ENCODE data around the gene PTPRT. TPM values are rescaled to one million over a fixed set of nuclear protein-coding genes. Genes with fewer than 3 reads are reported as not detected.

The PTPRT gene
- total RNA-seq, 1 experiment from 2014 or later, result not detected

GRCh38 chr20:43092386-43093088 is 97.2 kb downstream of the PTPRT start:
- no peaks in the 10 kb centered on the region for H3K9me3 ChIP-seq (ENCODE audit: control insufficient read depth, insufficient read depth, low read depth, low read length)
- CTCF ChIA-PET, result no interaction called here
- BruUV-seq (replicated peaks), result no TSS peak

GRCh38 chr20:43068482-43068881 is 121.2 kb downstream of the PTPRT start:
- H3K36me3 ChIP-seq (ENCODE audit: control insufficient read depth, insufficient read depth, low read length), result no peaks in the 10 kb centered on the region
- no peak for DNase-seq (ENCODE audit: low read depth, low spot score)
- ChIA-PET POLR2A (no interaction called here), CTCF (no interaction called here)
- no peaks in the 10 kb centered on the region for H3K4me1 ChIP-seq (ENCODE audit: control insufficient read depth, insufficient read depth, low read length)
- no TSS peak for BruUV-seq (replicated peaks)
- intact Hi-C loops (cut with micrococcal nuclease; ENCODE audit: unreplicated experiment), result no loop called here
- no peak overlapping the region for H3K4me3 ChIP-seq (ENCODE audit: low read depth in 2 of 2, low read length in 2 of 2)
- in situ Hi-C loops (cut with HindIII; ENCODE audit: low pct_unique_long_range_greater_than_20kb, low sequenced_read_pairs), result no loop called here
- no peaks in the 10 kb centered on the region; the same call in 1 of the 2 replicates for H3K27me3 ChIP-seq (ENCODE audit: control insufficient read depth, insufficient read depth, low read length)
- H3K27ac ChIP-seq (ENCODE audit: low read length), result no peak overlapping the region
- no peaks in the 10 kb centered on the region for H3K9me3 ChIP-seq (ENCODE audit: control insufficient read depth, insufficient read depth, low read depth, low read length)
- no peak for TF ChIP-seq REST (IDR thresholded peaks at IDR 0.05; ENCODE audit: insufficient read depth in 1 of 2, low read depth in 2 of 2, low read length in 1 of 2)
- ATAC-seq, result no peak

More at GRCh38 chr20:43092386-43093088, 97.2 kb downstream of the PTPRT start:
- Histone ChIP-seq H3K36me3 (ENCODE audit: control insufficient read depth, insufficient read depth, low read length) (no peaks in the 10 kb centered on the region), H3K4me3 (ENCODE audit: low read depth in 2 of 2, low read length in 2 of 2) (no peak overlapping the region), H3K4me1 (ENCODE audit: control insufficient read depth, insufficient read depth, low read length) (no peaks in the 10 kb centered on the region), H3K27ac (ENCODE audit: low read length) (no peak overlapping the region), H3K27me3 (ENCODE audit: control insufficient read depth, insufficient read depth, low read length) (no peaks in the 10 kb centered on the region; the same call in 1 of the 2 replicates)
- TF ChIP-seq POLR2AphosphoS5 (IDR thresholded peaks at IDR 0.05; ENCODE audit: low read depth, low read length), result no peak
- no peak for TF ChIP-seq CTCF (IDR thresholded peaks at IDR 0.05)
- no peak for TF ChIP-seq TCF7L2 (IDR thresholded peaks at IDR 0.05; ENCODE audit: low read depth, low read length)
- TF ChIP-seq SIN3A (IDR thresholded peaks at IDR 0.05; ENCODE audit: borderline replicate concordance, insufficient read depth, low read depth, low read length), result no peak
- TF ChIP-seq REST (IDR thresholded peaks at IDR 0.05; ENCODE audit: insufficient read depth in 1 of 2, low read depth in 2 of 2, low read length in 1 of 2), result no peak
- no peak for DNase-seq (ENCODE audit: low read depth, low spot score)
- no peak for ATAC-seq
- in situ Hi-C loops (cut with HindIII; ENCODE audit: low pct_unique_long_range_greater_than_20kb, low sequenced_read_pairs) (no loop called here), intact Hi-C loops (cut with micrococcal nuclease; ENCODE audit: unreplicated experiment) (no loop called here)
- POLR2A ChIA-PET, result no interaction called here

Data from Panc1 (cell line).